GM23338 (cell line): ENCODE results near the gene CADM4. TPM values are rescaled to one million over a fixed set of nuclear protein-coding genes. Genes with fewer than 3 reads are reported as not detected.

Source experiments
- ATAC-seq: fragments of 200-7000 bp; cut with Tn5 transposase; 3 replicates; pipeline ENCODE4 v1.9.1; 2020
- DNase-seq: peaks from one replicate; pipeline ENCODE4 v3.0.0-alpha.2; 2015; ENCODE audit warnings: low spot score
- H2AFZ ChIP-seq: fragments of 200-600 bp; sonication (generic); 2 replicates; pipeline ENCODE4 v1.8.0; 2016; ENCODE audit warnings: antibody characterized with exemption, mild to moderate bottlenecking, moderate library complexity
- H3F3A ChIP-seq: fragments of 200-600 bp; sonication (generic); replicated peaks from 2 replicates; pipeline ENCODE4 v1.8.0; 2017; ENCODE audit warnings: antibody characterized with exemption, mixed run types, low read depth
- H3K27ac ChIP-seq: fragments of 200-600 bp; sonication (generic); 2 replicates; pipeline ENCODE4 v1.6.1; 2016; ENCODE audit warnings: low read depth
- H3K27me3 ChIP-seq: fragments of 200-600 bp; sonication (generic); 2 replicates; pipeline ENCODE4 v1.8.0; 2016; ENCODE audit warnings: mild to moderate bottlenecking, mixed run types, moderate library complexity; ENCODE audit not compliant: insufficient read depth
- H3K36me3 ChIP-seq: fragments of 200-600 bp; sonication (generic); 2 replicates; pipeline ENCODE4 v1.8.0; 2016; ENCODE audit warnings: mild to moderate bottlenecking; ENCODE audit not compliant: insufficient read depth
- H3K4me1 ChIP-seq: fragments of 200-600 bp; sonication (generic); 2 replicates; pipeline ENCODE4 v1.8.0; 2016; ENCODE audit warnings: mild to moderate bottlenecking, moderate library complexity; ENCODE audit not compliant: insufficient read depth
- H3K4me2 ChIP-seq: fragments of 200-600 bp; sonication (generic); 2 replicates; pipeline ENCODE4 v1.7.1; 2017; ENCODE audit warnings: mixed run types
- H3K4me3 ChIP-seq: fragments of 200-600 bp; sonication (generic); 2 replicates; pipeline ENCODE4 v1.6.1; 2016; ENCODE audit warnings: mixed run types
- H3K79me2 ChIP-seq: fragments of 200-600 bp; sonication (generic); replicated peaks from 2 replicates; pipeline ENCODE4 v1.8.0; 2017; ENCODE audit warnings: mild to moderate bottlenecking; ENCODE audit not compliant: insufficient read depth
- H3K9me2 ChIP-seq: fragments of 200-600 bp; sonication (generic); 2 replicates; pipeline ENCODE4 v1.8.0; 2017; ENCODE audit not compliant: insufficient read depth
- H4K20me1 ChIP-seq: fragments of 200-600 bp; sonication (generic); replicated peaks from 2 replicates; pipeline ENCODE4 v1.8.0; 2017; ENCODE audit warnings: mild to moderate bottlenecking; ENCODE audit not compliant: insufficient read depth
- H3K27ac Mint-ChIP-seq: 2 replicates; pipeline ENCODE4 v1.8.0; 2020; ENCODE audit warnings: inconsistent platforms, mild to moderate bottlenecking, moderate library complexity, mixed read lengths
- H3K27me3 Mint-ChIP-seq: 3 replicates; pipeline ENCODE4 v1.8.0; 2022; ENCODE audit warnings: low read depth, mild to moderate bottlenecking, moderate library complexity, mixed read lengths, inconsistent platforms; ENCODE audit not compliant: insufficient read depth, poor library complexity
- H3K36me3 Mint-ChIP-seq: 3 replicates; pipeline ENCODE4 v1.8.0; 2021; ENCODE audit warnings: low read depth, mild to moderate bottlenecking, inconsistent platforms, moderate library complexity, mixed read lengths
- H3K4me1 Mint-ChIP-seq: 3 replicates; pipeline ENCODE4 v1.8.0; 2020; ENCODE audit warnings: mild to moderate bottlenecking, inconsistent platforms, mixed read lengths
- H3K4me3 Mint-ChIP-seq: 3 replicates; pipeline ENCODE4 v1.8.0; 2021; ENCODE audit warnings: moderate library complexity, mild to moderate bottlenecking, inconsistent platforms, mixed read lengths
- H3K9me3 Mint-ChIP-seq: 3 replicates; pipeline ENCODE4 v1.8.0; 2020; ENCODE audit warnings: moderate library complexity, mild to moderate bottlenecking, inconsistent platforms, mixed read lengths
- EZH2 ChIP-seq: fragments of 200-600 bp; sonication (generic); IDR thresholded peaks from one replicate; pipeline ENCODE4 v1.8.0; 2017; ENCODE audit warnings: antibody characterized with exemption, mild to moderate bottlenecking, low read depth; ENCODE audit not compliant: unreplicated experiment
- EZH2phosphoT487 ChIP-seq: fragments of 200-600 bp; sonication (generic); IDR thresholded peaks from one replicate; pipeline ENCODE4 v1.8.1; 2018; ENCODE audit warnings: antibody characterized with exemption; ENCODE audit not compliant: unreplicated experiment
- NANOG ChIP-seq: IDR thresholded peaks from 2 replicates; pipeline ENCODE4 v1.6.1; 2016; ENCODE audit warnings: antibody characterized with exemption, borderline replicate concordance
- STAT1 ChIP-seq: IDR thresholded peaks from one replicate; pipeline ENCODE4 v1.6.1; 2016; ENCODE audit warnings: antibody characterized with exemption; ENCODE audit not compliant: unreplicated experiment
- ZNF114 ChIP-seq: fragments of 250-450 bp; sonication (Bioruptor Pico); IDR thresholded peaks from 2 replicates; pipeline ENCODE4 v1.5.0; 2020; ENCODE audit warnings: mild to moderate bottlenecking, moderate library complexity
- ZNF331 ChIP-seq: fragments of 250-450 bp; sonication (Bioruptor Pico); IDR thresholded peaks from 2 replicates; pipeline ENCODE4 v1.5.0; 2020; ENCODE audit warnings: low read depth, mild to moderate bottlenecking, moderate library complexity
- ZNF462 ChIP-seq: fragments of 250-450 bp; sonication (Bioruptor Pico); IDR thresholded peaks from 2 replicates; pipeline ENCODE4 v1.5.0; 2020; ENCODE audit warnings: mild to moderate bottlenecking, moderate library complexity
- polyA plus RNA-seq: library from polyadenylated mRNA; unstranded; fragments of >200 nt; fragmentation: Nextera tagmentation; extraction: Ambion mirVana; gene quantifications from 2 replicates; pipeline ENCODE4 v1.2.1, GENCODE V29; 2016
- total RNA-seq: library from RNA; depleted of rRNA; stranded (reverse); fragments of >200 nt; shearing (Covaris generic); gene quantifications from 2 replicates; pipeline ENCODE4 v1.2.3, GENCODE V29; 2014
- TF ChIP-seq, protein P1 (sequence below), 2 experiments: fragments of 200-600 bp in 1 of 2; sonication (generic) in 1 of 2; conservative IDR thresholded peaks; 2 replicates each; pipeline versions ENCODE4 v1.5.1 to v1.6.1; 2016 to 2017; ENCODE audit warnings: antibody characterized with exemption in 2 of 2, low read depth in 2 of 2, mild to moderate bottlenecking in 2 of 2, moderate library complexity in 1 of 2

CADM4 gene
- total and polyA plus RNA-seq, 2 experiments from 2014 or later = 3.7 to 21.2 TPM

GRCh38 chr19:43662487-43662886 is 22.8 kb upstream of the CADM4 start:
- peaks cover 6% of the 10 kb centered on the region; the same call in 1 of the 2 replicates for H3K4me1 ChIP-seq
- H3K36me3 ChIP-seq = no peaks in the 10 kb centered on the region
- H3K27ac Mint-ChIP-seq = peak overlapping the region; percentile 37; the same call in 1 of the 2 replicates
- H3K79me2 ChIP-seq = no peaks in the 10 kb centered on the region
- ATAC-seq (peak; percentile 88), DNase-seq (peak; percentile 63)
- peaks cover 62% of the 10 kb centered on the region for H3K36me3 Mint-ChIP-seq
- no peaks in the 10 kb centered on the region; the same call in 2 of the 3 replicates for H3K9me3 Mint-ChIP-seq
- TF ChIP-seq STAT1 (no peak), EZH2 (no peak), NANOG (no peak), ZNF114 (no peak)
- TF ChIP-seq, protein P1, sequence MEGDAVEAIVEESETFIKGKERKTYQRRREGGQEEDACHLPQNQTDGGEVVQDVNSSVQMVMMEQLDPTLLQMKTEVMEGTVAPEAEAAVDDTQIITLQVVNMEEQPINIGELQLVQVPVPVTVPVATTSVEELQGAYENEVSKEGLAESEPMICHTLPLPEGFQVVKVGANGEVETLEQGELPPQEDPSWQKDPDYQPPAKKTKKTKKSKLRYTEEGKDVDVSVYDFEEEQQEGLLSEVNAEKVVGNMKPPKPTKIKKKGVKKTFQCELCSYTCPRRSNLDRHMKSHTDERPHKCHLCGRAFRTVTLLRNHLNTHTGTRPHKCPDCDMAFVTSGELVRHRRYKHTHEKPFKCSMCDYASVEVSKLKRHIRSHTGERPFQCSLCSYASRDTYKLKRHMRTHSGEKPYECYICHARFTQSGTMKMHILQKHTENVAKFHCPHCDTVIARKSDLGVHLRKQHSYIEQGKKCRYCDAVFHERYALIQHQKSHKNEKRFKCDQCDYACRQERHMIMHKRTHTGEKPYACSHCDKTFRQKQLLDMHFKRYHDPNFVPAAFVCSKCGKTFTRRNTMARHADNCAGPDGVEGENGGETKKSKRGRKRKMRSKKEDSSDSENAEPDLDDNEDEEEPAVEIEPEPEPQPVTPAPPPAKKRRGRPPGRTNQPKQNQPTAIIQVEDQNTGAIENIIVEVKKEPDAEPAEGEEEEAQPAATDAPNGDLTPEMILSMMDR (conservative IDR thresholded peaks at IDR 0.05; ENCODE audit: low read depth in 2 of 2) = peak; percentile 56
- H3F3A ChIP-seq = 0 out of 2 replicates have a peak, but pooled peaks cover 3% of the 10 kb centered on the region
- H3K9me2 ChIP-seq = no peaks in the 10 kb centered on the region
- H4K20me1 ChIP-seq = no peaks in the 10 kb centered on the region
- peaks cover 5% of the 10 kb centered on the region; the same call in 2 of the 3 replicates for H3K4me1 Mint-ChIP-seq
- peaks cover 6% of the 10 kb centered on the region for H3K27me3 Mint-ChIP-seq
- no peak overlapping the region for H3K4me3 Mint-ChIP-seq
- H2AFZ ChIP-seq = no peak overlapping the region
- no peak overlapping the region for H3K4me2 ChIP-seq
- no peak overlapping the region for H3K4me3 ChIP-seq
- no peak overlapping the region for H3K27ac ChIP-seq
- 0 out of 2 replicates have a peak, but pooled peaks cover 4% of the 10 kb centered on the region for H3K27me3 ChIP-seq

- Mint-ChIP-seq H3K4me1 (no peaks in the 10 kb centered on the region), H3K27ac (no peak overlapping the region), H3K9me3 (no peaks in the 10 kb centered on the region; the same call in 2 of the 3 replicates), H3K27me3 (peaks cover 10% of the 10 kb centered on the region), H3K36me3 (peaks cover 69% of the 10 kb centered on the region), H3K4me3 (no peak overlapping the region)
- H3K27me3 ChIP-seq = no peaks in the 10 kb centered on the region
- H3K4me3 ChIP-seq = no peak overlapping the region
- DNase-seq = no peak
- no peak overlapping the region for H3K27ac ChIP-seq
- no peaks in the 10 kb centered on the region for H4K20me1 ChIP-seq
- no peak overlapping the region for H2AFZ ChIP-seq
- H3K36me3 ChIP-seq = no peaks in the 10 kb centered on the region; the same call in 1 of the 2 replicates
- H3F3A ChIP-seq = no peaks in the 10 kb centered on the region
- TF ChIP-seq EZH2phosphoT487 = no peak
- TF ChIP-seq ZNF331 (CRISPR knock-in tag) = no peak
- TF ChIP-seq ZNF462 (CRISPR knock-in tag) = no peak
- no peaks in the 10 kb centered on the region for H3K4me1 ChIP-seq
- no peak overlapping the region for H3K4me2 ChIP-seq
- no peaks in the 10 kb centered on the region for H3K9me2 ChIP-seq
- H3K79me2 ChIP-seq = no peaks in the 10 kb centered on the region
- no peak for ATAC-seq
Observed at GRCh38 chr19:43660971-43661360, 21.3 kb upstream of the CADM4 start.
